Osteoblast (primary cell): ENCODE measurements around the gene RNASE12. TPM values are rescaled to one million over a fixed set of nuclear protein-coding genes. Genes with fewer than 3 reads are reported as not detected.

Source experiments
- DNase-seq: peaks from one replicate; pipeline ENCODE4 v3.0.0; 2011; ENCODE audit warnings: low spot score, mixed read lengths; ENCODE audit not compliant: insufficient read length; ENCODE audit errors: missing footprints
- H2AFZ ChIP-seq: 2 replicates; pipeline ENCODE4 v1.6.0; 2011; ENCODE audit warnings: mild to moderate bottlenecking, low read length
- H3K27ac ChIP-seq: 2 replicates; pipeline ENCODE4 v1.5.1; 2011; ENCODE audit warnings: mild to moderate bottlenecking, low read depth, low read length, moderate library complexity
- H3K27me3 ChIP-seq: 2 replicates; pipeline ENCODE4 v1.6.0; 2012; ENCODE audit warnings: mild to moderate bottlenecking, control low read depth, inconsistent platforms, low read length, moderate library complexity; ENCODE audit not compliant: insufficient read depth
- H3K36me3 ChIP-seq: 2 replicates; pipeline ENCODE4 v1.5.1; 2011; ENCODE audit warnings: mild to moderate bottlenecking, low read length, control low read depth, moderate library complexity; ENCODE audit not compliant: insufficient read depth
- H3K4me1 ChIP-seq: 2 replicates; pipeline ENCODE4 v1.5.1; 2011; ENCODE audit warnings: mild to moderate bottlenecking, low read length, control low read depth, moderate library complexity; ENCODE audit not compliant: insufficient read depth
- H3K4me2 ChIP-seq: 2 replicates; pipeline ENCODE4 v1.6.0; 2011; ENCODE audit warnings: mild to moderate bottlenecking, low read length; ENCODE audit not compliant: insufficient read depth
- H3K4me3 ChIP-seq: fragments of 200-600 bp; sonication (generic); 3 replicates; pipeline ENCODE4 v1.5.1; 2012; ENCODE audit warnings: mild to moderate bottlenecking, low read length, inconsistent platforms; ENCODE audit not compliant: insufficient read depth
- H3K79me2 ChIP-seq: 2 replicates; pipeline ENCODE4 v1.6.0; 2012; ENCODE audit warnings: mild to moderate bottlenecking, low read length, control low read depth, inconsistent platforms; ENCODE audit not compliant: insufficient read depth
- H3K9me3 ChIP-seq: 2 replicates; pipeline ENCODE4 v1.5.1; 2011; ENCODE audit warnings: low read depth, low read length, control low read depth
- H4K20me1 ChIP-seq: 2 replicates; pipeline ENCODE4 v1.6.0; 2012; ENCODE audit warnings: mild to moderate bottlenecking, low read length, control low read depth; ENCODE audit not compliant: insufficient read depth
- total RNA-seq: library from RNA; depleted of rRNA; stranded (reverse); fragments of >200 nt; gene quantifications from 2 replicates; pipeline ENCODE4 v1.2.3, GENCODE V29; 2012
- TF ChIP-seq, protein P1 (sequence below): IDR thresholded peaks from 2 replicates; pipeline ENCODE4 v1.5.1; 2011; ENCODE audit warnings: mild to moderate bottlenecking, low read depth, low read length, moderate library complexity; ENCODE audit errors: extremely low read depth

Gene RNASE12
- total RNA-seq, 1 donor = not detected

DNA sequence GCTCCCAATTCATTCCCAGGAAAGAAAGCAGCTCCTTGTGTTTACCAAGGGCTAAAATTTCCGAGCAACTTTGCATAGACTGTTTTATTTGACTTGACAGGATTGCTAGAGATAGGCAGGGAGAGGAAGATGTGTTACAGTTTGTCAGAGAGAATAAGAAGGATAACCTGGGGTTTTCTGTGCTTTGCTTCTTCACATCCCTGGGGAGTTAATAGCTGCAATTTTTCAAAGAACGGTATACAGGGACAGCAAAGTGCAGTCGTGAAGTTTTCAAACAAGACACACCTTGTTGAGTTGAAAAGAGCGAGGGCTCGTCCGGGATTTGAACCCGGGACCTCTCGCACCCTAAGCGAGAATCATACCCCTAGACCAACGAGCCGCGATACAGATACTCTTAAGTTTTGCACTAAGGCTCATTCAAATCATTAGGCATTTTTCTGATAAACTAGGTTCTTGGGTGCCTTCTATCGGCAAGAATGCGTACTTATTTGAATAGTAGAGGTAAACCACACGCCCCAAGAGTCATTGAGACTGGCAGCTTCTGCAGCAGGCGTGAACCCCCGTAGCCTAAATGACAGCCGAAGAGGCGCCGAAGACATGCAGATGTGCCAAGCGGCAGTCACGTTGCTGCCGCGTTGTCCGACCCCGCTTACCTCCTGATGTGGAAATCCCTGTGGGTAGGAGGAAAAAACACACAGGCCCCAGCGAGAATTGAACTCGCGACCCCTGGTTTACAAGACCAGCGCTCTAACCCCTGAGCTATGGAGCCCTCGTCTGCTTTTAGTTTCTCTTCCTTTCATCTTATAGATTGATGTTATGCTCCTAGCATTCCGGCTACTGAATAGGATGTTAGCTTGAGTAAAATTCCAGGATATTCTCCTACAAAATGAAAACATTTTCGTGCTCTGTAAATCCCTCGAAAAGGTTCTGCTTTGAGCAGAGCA lies 22.2 kb upstream of the RNASE12 start:
- peak; percentile 87 for DNase-seq
- Histone ChIP-seq H3K4me3 (peak overlapping the region; percentile 78), H3K27ac (peak overlapping the region; percentile 68), H3K79me2 (no peaks in the 10 kb centered on the region), H3K27me3 (peaks cover 2% of the 10 kb centered on the region), H3K4me1 (peaks cover 10% of the 10 kb centered on the region), H3K4me2 (peak overlapping the region; percentile 91), H3K36me3 (no peaks in the 10 kb centered on the region), H4K20me1 (no peaks in the 10 kb centered on the region), H3K9me3 (no peaks in the 10 kb centered on the region), H2AFZ (peak overlapping the region; percentile 90)
- TF ChIP-seq, protein P1, sequence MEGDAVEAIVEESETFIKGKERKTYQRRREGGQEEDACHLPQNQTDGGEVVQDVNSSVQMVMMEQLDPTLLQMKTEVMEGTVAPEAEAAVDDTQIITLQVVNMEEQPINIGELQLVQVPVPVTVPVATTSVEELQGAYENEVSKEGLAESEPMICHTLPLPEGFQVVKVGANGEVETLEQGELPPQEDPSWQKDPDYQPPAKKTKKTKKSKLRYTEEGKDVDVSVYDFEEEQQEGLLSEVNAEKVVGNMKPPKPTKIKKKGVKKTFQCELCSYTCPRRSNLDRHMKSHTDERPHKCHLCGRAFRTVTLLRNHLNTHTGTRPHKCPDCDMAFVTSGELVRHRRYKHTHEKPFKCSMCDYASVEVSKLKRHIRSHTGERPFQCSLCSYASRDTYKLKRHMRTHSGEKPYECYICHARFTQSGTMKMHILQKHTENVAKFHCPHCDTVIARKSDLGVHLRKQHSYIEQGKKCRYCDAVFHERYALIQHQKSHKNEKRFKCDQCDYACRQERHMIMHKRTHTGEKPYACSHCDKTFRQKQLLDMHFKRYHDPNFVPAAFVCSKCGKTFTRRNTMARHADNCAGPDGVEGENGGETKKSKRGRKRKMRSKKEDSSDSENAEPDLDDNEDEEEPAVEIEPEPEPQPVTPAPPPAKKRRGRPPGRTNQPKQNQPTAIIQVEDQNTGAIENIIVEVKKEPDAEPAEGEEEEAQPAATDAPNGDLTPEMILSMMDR = peak; percentile 83

DNA sequence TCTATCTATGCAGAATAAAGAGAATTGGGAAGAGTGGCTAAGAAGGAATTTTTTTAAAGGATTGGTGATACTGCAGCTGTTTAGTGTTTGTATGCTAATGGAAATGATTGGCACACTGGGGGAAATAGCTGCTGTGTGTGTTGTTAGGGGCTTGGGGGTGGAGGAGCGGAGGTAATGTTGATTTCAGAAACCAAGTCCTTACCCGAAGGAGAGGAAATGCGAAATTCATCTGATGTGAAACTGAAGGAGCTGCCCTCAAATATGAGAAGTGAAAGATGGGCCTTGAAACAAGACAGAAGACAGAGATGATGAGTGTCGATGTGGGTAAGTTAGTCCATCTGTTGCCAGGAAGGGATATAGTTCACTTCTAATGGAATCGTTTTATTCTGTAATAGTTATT lies 21.2 kb upstream of the RNASE12 start:
- TF ChIP-seq, protein P1 = no peak
- no peaks in the 10 kb centered on the region for H3K36me3 ChIP-seq
- H3K79me2 ChIP-seq = no peaks in the 10 kb centered on the region
- peaks cover 10% of the 10 kb centered on the region for H3K4me1 ChIP-seq
- no peak overlapping the region for H2AFZ ChIP-seq
- no peaks in the 10 kb centered on the region for H4K20me1 ChIP-seq
- no peak overlapping the region for H3K27ac ChIP-seq
- H3K9me3 ChIP-seq = no peaks in the 10 kb centered on the region
- H3K4me2 ChIP-seq = no peak overlapping the region
- no peak overlapping the region for H3K4me3 ChIP-seq
- peaks cover 2% of the 10 kb centered on the region for H3K27me3 ChIP-seq
- DNase-seq = no peak

DNA sequence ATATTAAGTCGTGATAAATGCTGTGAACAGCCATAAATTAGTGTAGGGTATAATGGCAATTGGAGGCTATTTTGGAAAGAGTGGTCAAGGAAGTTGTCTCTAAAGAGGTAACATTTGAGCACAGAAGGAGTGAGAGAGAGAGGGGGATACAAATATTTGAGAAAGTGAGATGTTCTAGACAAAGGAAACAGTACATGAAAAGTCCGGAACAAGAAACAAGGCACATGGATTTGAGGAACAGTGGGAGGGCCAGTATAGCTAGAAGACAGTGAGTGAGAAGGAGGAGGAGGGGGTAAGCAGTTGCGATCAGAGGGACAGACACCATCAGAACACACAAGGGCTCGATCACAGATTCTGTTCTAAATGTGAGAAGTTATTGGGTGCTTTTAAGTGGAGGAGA lies 20.1 kb upstream of the RNASE12 start:
- Histone ChIP-seq H3K4me2 (no peak overlapping the region), H3K27me3 (no peaks in the 10 kb centered on the region), H3K36me3 (no peaks in the 10 kb centered on the region), H3K4me1 (peaks cover 10% of the 10 kb centered on the region), H3K9me3 (no peaks in the 10 kb centered on the region), H4K20me1 (no peaks in the 10 kb centered on the region), H3K4me3 (no peak overlapping the region), H2AFZ (no peak overlapping the region), H3K27ac (no peak overlapping the region), H3K79me2 (no peaks in the 10 kb centered on the region)
- TF ChIP-seq, protein P1 = no peak
- DNase-seq = no peak

DNA sequence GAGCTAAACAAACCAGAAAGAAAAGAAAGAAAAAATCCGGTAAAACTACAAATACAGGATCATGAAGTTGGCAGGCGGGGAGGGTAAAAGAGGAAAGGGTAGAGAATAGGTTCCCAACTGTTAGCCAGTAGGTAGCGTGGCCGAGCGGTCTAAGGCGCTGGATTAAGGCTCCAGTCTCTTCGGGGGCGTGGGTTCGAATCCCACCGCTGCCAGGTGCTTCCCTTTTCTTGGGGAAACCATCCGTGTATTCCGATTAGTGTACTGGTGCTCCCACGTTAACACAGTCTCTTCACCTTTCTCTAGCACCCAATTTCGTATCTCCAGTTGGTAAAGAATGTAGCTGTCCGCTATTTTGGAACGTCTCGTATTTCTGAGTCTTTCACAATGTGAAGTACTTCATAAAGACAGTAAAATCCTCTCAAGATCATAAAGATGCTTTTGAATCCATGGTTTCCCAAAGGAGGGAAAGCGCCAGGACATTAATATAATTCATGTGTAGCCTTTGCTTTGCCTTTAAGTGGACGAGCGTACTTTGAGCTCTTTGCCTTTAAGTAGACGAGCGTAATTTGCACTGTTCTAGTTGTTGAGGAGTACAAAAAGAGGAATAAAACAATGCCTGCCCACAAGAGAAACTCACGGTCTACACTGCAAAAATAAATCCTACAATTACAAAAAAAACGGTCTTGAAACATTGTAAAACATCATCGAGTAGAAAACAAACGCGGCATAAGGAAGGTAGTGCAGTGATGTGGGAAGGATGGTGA lies 19.0 kb upstream of the RNASE12 start:
- Histone ChIP-seq H3K4me1 (peaks cover 10% of the 10 kb centered on the region), H3K9me3 (no peaks in the 10 kb centered on the region), H3K27ac (peak overlapping the region; percentile 12), H3K36me3 (no peaks in the 10 kb centered on the region), H3K4me2 (peak overlapping the region; percentile 77), H3K4me3 (peak overlapping the region; percentile 88), H2AFZ (peak overlapping the region; percentile 94), H4K20me1 (no peaks in the 10 kb centered on the region), H3K27me3 (no peaks in the 10 kb centered on the region), H3K79me2 (no peaks in the 10 kb centered on the region)
- TF ChIP-seq, protein P1 = no peak
- DNase-seq = peak; percentile 86
